CD14-positive monocyte (primary cell): ENCODE results near the gene CD93. TPM values are rescaled to one million over a fixed set of nuclear protein-coding genes. Genes with fewer than 3 reads are reported as not detected.

Experiments
- DNase-seq, 3 donors: peaks; one replicate each; pipeline ENCODE4 v3.0.0-alpha.2; 2011 to 2022
- H2AFZ ChIP-seq: 2 replicates; pipeline ENCODE4 v1.6.0; 2012; ENCODE audit warnings: mild to moderate bottlenecking, low read depth, low read length, inconsistent platforms; ENCODE audit not compliant: insufficient read depth, poor library complexity, severe bottlenecking
- H3K27ac ChIP-seq, 2 donors: 1 replicate in 1 of 2; 2 replicates in 1 of 2; pipeline ENCODE4 v1.5.1; 2012 to 2013; ENCODE audit warnings: low read length in 2 of 2, control low read depth in 1 of 2, inconsistent platforms in 1 of 2, low read depth in 1 of 2, mild to moderate bottlenecking in 1 of 2
- H3K27me3 ChIP-seq, 2 donors: one replicate each; pipeline versions ENCODE4 v1.6.0 to v1.6.1; 2011 to 2013; ENCODE audit warnings: low read length in 2 of 2; ENCODE audit not compliant: control insufficient read depth in 2 of 2, insufficient read depth in 2 of 2
- H3K36me3 ChIP-seq, 2 donors: replicated peaks in 1 of 2; 1 replicate in 1 of 2; 2 replicates in 1 of 2; pipeline versions ENCODE4 v1.5.1 to v1.6.1; 2012 to 2013; ENCODE audit warnings: low read length in 2 of 2, control low read depth in 1 of 2, inconsistent platforms in 1 of 2, mild to moderate bottlenecking in 1 of 2; ENCODE audit not compliant: insufficient read depth in 2 of 2, control insufficient read depth in 1 of 2
- H3K4me1 ChIP-seq, 2 donors: 1 replicate in 1 of 2; 2 replicates in 1 of 2; pipeline versions ENCODE4 v1.5.1 to v1.6.1; 2012 to 2013; ENCODE audit warnings: low read length in 2 of 2, control low read depth in 1 of 2, inconsistent platforms in 1 of 2, mild to moderate bottlenecking in 1 of 2, moderate library complexity in 1 of 2; ENCODE audit not compliant: insufficient read depth in 2 of 2, control insufficient read depth in 1 of 2
- H3K4me2 ChIP-seq: replicated peaks from 2 replicates; pipeline ENCODE3; 2012; ENCODE audit warnings: low read length, moderate library complexity, mild to moderate bottlenecking; ENCODE audit not compliant: poor library complexity, severe bottlenecking; ENCODE audit errors: extremely low read depth
- H3K4me3 ChIP-seq, 3 experiments: fragments of 200-600 bp in 1 of 3; sonication (generic) in 1 of 3; replicated peaks in 1 of 3; 1 replicate in 2 of 3; 2 replicates in 1 of 3; pipeline ENCODE4 v1.5.1; 2011 to 2013; ENCODE audit warnings: low read length in 3 of 3, mild to moderate bottlenecking in 3 of 3, control low read depth in 2 of 3, low read depth in 2 of 3, inconsistent platforms in 1 of 3, moderate library complexity in 1 of 3
- H3K79me2 ChIP-seq: 2 replicates; pipeline ENCODE4 v1.6.0; 2012; ENCODE audit warnings: mild to moderate bottlenecking, control low read depth, inconsistent platforms, low read length, moderate library complexity; ENCODE audit not compliant: insufficient read depth
- H3K9ac ChIP-seq: 2 replicates; pipeline ENCODE4 v1.6.0; 2017; ENCODE audit warnings: low read length, mild to moderate bottlenecking; ENCODE audit not compliant: insufficient read depth, poor library complexity, severe bottlenecking
- H3K9me3 ChIP-seq, 2 donors: replicated peaks in 1 of 2; 1 replicate in 1 of 2; 2 replicates in 1 of 2; pipeline versions ENCODE4 v1.5.1 to v1.6.1; 2012 to 2013; ENCODE audit warnings: low read length in 2 of 2, control low read depth in 1 of 2; ENCODE audit not compliant: control insufficient read depth in 1 of 2, insufficient read depth in 1 of 2
- H4K20me1 ChIP-seq: 2 replicates; pipeline ENCODE4 v1.6.0; 2012; ENCODE audit warnings: mild to moderate bottlenecking, low read length, control low read depth, moderate library complexity; ENCODE audit not compliant: insufficient read depth
- H3K27ac Mint-ChIP-seq, 7 donors: one replicate each; pipeline ENCODE4 v1.8.0; 2020; ENCODE audit warnings: mild to moderate bottlenecking in 7 of 7, mixed read lengths in 7 of 7, moderate library complexity in 6 of 7, inconsistent platforms in 2 of 7
- H3K27me3 Mint-ChIP-seq, 3 donors: one replicate each; pipeline ENCODE4 v1.8.0; 2021 to 2022; ENCODE audit warnings: low read depth in 3 of 3, mild to moderate bottlenecking in 3 of 3, mixed read lengths in 3 of 3, moderate library complexity in 3 of 3, inconsistent platforms in 1 of 3
- H3K36me3 Mint-ChIP-seq, 2 donors: one replicate each; pipeline ENCODE4 v1.8.0; 2020; ENCODE audit warnings: mixed read lengths in 2 of 2, inconsistent platforms in 1 of 2, mild to moderate bottlenecking in 1 of 2
- H3K4me1 Mint-ChIP-seq: one replicate; pipeline ENCODE4 v1.8.0; 2020; ENCODE audit warnings: mild to moderate bottlenecking, mixed read lengths
- H3K4me3 Mint-ChIP-seq, 2 donors: one replicate each; pipeline ENCODE4 v1.8.0; 2020; ENCODE audit warnings: mild to moderate bottlenecking in 2 of 2, mixed read lengths in 2 of 2, moderate library complexity in 1 of 2
- H3K9me3 Mint-ChIP-seq, 7 donors: one replicate each; pipeline ENCODE4 v1.8.0; 2020 to 2022; ENCODE audit warnings: mixed read lengths in 7 of 7, mild to moderate bottlenecking in 6 of 7, moderate library complexity in 6 of 7, inconsistent platforms in 2 of 7
- WGBS: methylation state at CpG from one replicate; pipeline ENCODE4 v1.1.5; 2013; ENCODE audit warnings: missing lambda C conversion rate; ENCODE audit not compliant: insufficient coverage; 5-methylcytosine and 5-hydroxymethylcytosine counted together
- intact Hi-C, 2 donors: fragments of 100-400 bp; cut with micrococcal nuclease; formaldehyde crosslinking; loops; one replicate each; pipeline versions ENCODE4 v1.15.0 to v1.15.1; 2023
- polyA plus RNA-seq, 3 donors: library from polyadenylated mRNA; depleted of rRNA in 1 of 3; unstranded in 2 of 3; stranded (reverse) in 1 of 3; fragments of 300-500 nt in 2 of 3; fragments of >200 nt in 1 of 3; fragmentation: Illumina TruSeq in 2 of 3; gene quantifications; 1 replicate in 2 of 3; 2 replicates in 1 of 3; pipeline ENCODE4 v1.2.3, GENCODE V29; 2012 to 2021
- TF ChIP-seq, protein P1 (sequence below): fragments of 200-600 bp; IDR thresholded peaks from one replicate; pipeline ENCODE4 v1.8.0; 2022; ENCODE audit warnings: antibody characterized with exemption, mild to moderate bottlenecking

The CD93 gene
- polyA plus RNA-seq, 3 donors: 26.0 to 170 (median 48.9) TPM

DNA sequence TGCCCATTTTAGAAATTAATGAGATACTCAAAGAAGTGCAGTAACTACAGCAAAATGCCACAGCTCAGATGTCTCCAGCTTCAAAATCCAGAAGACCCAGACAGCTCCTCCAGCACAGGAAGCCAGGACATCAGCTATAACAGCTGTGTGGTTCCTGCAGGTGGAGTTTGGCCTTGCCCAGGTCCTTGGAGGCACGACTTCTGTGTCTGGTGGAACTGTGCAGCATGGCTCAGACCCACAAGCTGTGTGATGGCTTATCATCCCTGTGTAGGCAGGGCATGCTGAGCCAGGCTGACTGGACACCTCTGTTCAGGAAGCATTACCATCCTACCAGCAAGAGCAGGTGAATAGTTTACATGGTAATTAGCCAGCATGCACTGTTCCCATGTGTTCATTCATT is 26.5 kb upstream of the CD93 start:
- Histone ChIP-seq H3K9me3 (no peaks in the 10 kb centered on the region), H3K27ac (peak overlapping the region in 1 of 2 donors; percentile 14), H3K79me2 (no peaks in the 10 kb centered on the region), H3K36me3 (no peaks in the 10 kb centered on the region), H4K20me1 (no peaks in the 10 kb centered on the region), H3K4me2 (no peak overlapping the region), H3K4me3 (no peak overlapping the region), H3K9ac (no peak overlapping the region), H3K27me3 (no peaks in the 10 kb centered on the region), H3K4me1 (peaks cover 57 to 73% of the 10 kb centered on the region in 2 donors), H2AFZ (no peak overlapping the region)
- peaks cover 69% of the 10 kb centered on the region for H3K4me1 Mint-ChIP-seq
- TF ChIP-seq, protein P1, sequence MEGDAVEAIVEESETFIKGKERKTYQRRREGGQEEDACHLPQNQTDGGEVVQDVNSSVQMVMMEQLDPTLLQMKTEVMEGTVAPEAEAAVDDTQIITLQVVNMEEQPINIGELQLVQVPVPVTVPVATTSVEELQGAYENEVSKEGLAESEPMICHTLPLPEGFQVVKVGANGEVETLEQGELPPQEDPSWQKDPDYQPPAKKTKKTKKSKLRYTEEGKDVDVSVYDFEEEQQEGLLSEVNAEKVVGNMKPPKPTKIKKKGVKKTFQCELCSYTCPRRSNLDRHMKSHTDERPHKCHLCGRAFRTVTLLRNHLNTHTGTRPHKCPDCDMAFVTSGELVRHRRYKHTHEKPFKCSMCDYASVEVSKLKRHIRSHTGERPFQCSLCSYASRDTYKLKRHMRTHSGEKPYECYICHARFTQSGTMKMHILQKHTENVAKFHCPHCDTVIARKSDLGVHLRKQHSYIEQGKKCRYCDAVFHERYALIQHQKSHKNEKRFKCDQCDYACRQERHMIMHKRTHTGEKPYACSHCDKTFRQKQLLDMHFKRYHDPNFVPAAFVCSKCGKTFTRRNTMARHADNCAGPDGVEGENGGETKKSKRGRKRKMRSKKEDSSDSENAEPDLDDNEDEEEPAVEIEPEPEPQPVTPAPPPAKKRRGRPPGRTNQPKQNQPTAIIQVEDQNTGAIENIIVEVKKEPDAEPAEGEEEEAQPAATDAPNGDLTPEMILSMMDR: no peak
- no peaks in the 10 kb centered on the region for H3K27me3 Mint-ChIP-seq
- no peak for DNase-seq
- intact Hi-C loops: no loop called here
- H3K4me3 Mint-ChIP-seq: no peak overlapping the region
- WGBS: 17% methylated on average over 1 of the region's 1 CpG
- no peaks in the 10 kb centered on the region for H3K9me3 Mint-ChIP-seq
- H3K27ac Mint-ChIP-seq: peak overlapping the region in 3 of 7 donors; percentile 50 to 66 (median 55)
- H3K36me3 Mint-ChIP-seq: peaks cover 2 to 5% of the 10 kb centered on the region in 2 donors

DNA sequence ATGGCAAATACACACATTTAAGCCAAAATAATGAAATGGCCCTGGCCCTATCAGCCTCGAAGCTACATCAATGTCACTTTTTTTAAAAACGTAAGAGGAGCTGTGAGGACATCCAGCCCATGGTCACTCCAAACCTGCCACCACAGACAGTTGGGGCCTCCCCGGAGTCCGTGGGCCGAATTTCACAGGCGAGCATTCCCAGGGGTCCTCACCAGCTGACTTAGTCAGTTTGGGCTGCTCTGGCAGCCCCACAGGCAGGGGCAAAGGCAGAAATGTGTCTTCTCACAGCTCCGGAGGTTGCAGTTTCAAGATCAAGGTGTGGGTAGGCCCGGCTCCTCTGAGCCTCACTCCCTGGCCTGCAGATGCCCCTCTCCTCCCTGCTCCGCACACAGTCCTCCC is 25.8 kb upstream of the CD93 start:
- H3K27ac Mint-ChIP-seq: peak overlapping the region in 2 of 7 donors; percentile 35 to 43
- H3K4me3 Mint-ChIP-seq: no peak overlapping the region
- peaks cover 57 to 73% of the 10 kb centered on the region in 2 donors for H3K4me1 ChIP-seq
- no peaks in the 10 kb centered on the region for H3K79me2 ChIP-seq
- H3K4me1 Mint-ChIP-seq: peaks cover 69% of the 10 kb centered on the region
- no peaks in the 10 kb centered on the region for H3K27me3 ChIP-seq
- no peak overlapping the region for H3K4me3 ChIP-seq
- TF ChIP-seq, protein P1: no peak
- H3K9me3 Mint-ChIP-seq: no peaks in the 10 kb centered on the region
- no peaks in the 10 kb centered on the region for H3K27me3 Mint-ChIP-seq
- DNase-seq: no peak
- no peak overlapping the region for H2AFZ ChIP-seq
- H3K9me3 ChIP-seq: no peaks in the 10 kb centered on the region
- H3K27ac ChIP-seq: no peak overlapping the region
- no peak overlapping the region for H3K4me2 ChIP-seq
- peaks cover under 1 to 2% of the 10 kb centered on the region in 2 donors for H3K36me3 Mint-ChIP-seq
- intact Hi-C loops: no loop called here
- WGBS: 96% methylated on average over 9 of the region's 9 CpGs
- H3K9ac ChIP-seq: no peak overlapping the region
- no peaks in the 10 kb centered on the region for H4K20me1 ChIP-seq
- H3K36me3 ChIP-seq: no peaks in the 10 kb centered on the region
